ENCODE data around the gene CSF1. TPM values are rescaled to one million over a fixed set of nuclear protein-coding genes. Genes with fewer than 3 reads are reported as not detected.
A peak's percentile ranks its signal among the peaks of the same experiment; 100 is the strongest.

CSF1 gene
- total and polyA plus RNA-seq, 7 donors, result 3.0 to 118 (median 21.8) TPM

DNA sequence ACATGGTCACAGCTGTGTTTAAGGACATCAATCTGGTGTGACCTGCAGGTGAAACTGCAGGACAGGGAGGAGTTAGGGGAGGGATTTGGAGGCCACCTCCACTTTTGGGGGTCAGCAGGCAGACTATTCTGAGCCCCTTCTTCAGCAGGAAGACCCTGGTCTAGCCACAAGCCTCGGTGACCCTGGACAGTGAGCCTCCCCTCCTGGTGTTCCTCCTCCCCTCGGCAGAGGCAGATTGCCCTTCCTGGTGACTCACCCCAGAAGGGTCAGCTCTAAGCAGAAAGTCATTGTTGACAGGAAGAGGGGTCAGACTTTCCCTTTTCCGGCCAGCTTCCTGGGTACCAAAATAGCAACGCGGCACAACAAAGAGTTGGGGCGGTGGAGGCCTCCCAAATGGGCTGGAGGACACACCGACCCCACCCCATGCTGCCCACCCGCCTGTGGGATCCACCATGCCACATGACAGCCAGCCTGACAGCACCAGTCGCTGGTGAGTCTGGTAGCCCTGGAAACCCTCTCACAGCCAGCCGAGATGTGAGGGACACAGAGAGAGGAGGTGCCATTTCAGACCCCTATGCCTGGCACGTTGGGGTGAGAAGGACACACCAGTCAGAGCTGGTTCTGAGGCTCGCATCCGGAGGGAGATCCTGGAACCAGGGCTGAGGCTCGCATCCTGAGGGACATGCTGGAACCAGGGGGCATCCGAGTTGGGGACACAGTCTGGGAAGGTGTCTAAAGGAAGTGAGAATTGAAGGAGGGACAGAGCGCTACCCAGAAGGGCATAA is 14.7 kb upstream of the CSF1 start:
- Histone ChIP-seq H3K4me1 (peaks cover 0 to 15% (median 3%) of the 10 kb centered on the region in 4 donors), H3K9me3 (no peaks in the 10 kb centered on the region), H3K4me3 (no peak overlapping the region), H3K27ac (peak overlapping the region in 1 of 4 donors; percentile 32), H3K36me3 (no peaks in the 10 kb centered on the region), H3K27me3 (no peaks in the 10 kb centered on the region)
- DNase-seq, result no peak
- 62 to 78% methylated on average over 16 of the region's 16 CpGs for WGBS, 2 donors
- intact Hi-C loops (cut with DNase I), result no loop called here
- TF ChIP-seq POLR2A (IDR thresholded peaks at IDR 0.05), result no peak
- peak in 1 of 4 donors; percentile 25 for TF ChIP-seq POLR2AphosphoS5 (IDR thresholded peaks at IDR 0.05)

DNA sequence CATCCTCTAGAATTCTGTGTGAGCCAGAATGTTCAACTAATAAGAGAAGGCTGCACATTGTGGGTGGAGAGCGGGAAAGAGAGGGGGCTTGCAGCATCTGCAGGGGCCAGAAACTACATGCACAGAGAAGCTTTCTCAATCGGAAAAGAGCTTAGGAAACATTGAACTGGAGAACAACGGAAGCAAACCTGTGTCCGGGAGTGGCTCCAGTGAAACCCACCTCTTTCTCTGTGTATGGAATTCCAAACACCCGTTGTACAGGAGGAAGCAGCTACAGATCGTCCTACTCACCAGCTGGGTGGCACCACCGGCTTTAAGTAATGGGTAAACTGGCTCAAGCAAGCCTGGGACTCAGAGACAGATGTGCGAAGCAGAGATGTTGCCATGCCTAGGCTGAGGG is 14.0 kb upstream of the CSF1 start:
- Histone ChIP-seq H3K4me3 (no peak overlapping the region), H3K27ac (peak overlapping the region in 1 of 4 donors; percentile 32)

DNA sequence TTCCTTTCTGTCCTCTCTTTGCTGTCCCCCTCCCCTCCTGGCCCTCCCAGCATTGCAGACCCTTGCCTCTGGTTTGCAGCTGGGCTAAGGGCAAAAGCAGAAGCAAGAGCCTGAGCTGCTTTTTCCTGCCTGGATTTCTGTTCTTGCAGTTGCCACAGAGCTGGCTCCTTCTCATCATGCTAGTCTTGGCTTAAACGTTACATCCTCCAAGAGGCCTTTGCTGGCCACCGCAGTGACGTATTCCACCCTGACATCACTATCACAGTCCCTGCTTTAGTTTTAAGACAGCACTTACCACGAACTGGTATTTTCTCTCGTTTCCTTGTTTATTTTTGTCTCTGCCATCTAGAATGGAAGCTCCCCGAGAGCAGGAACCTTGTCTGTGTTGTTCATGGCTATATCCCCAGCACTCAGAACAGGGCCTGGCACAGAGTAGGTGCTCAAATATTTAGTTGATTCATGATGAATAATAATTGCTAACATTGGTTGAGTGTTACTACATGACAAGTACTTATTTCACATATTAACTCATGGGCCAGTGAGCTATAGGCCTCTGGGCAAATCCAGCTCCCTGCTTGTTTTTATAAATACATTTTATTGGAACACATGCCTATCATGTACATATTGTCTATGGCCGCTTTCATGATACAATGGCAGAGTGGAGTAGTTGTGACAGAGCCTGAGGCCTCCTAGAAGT is 13.2 kb upstream of the CSF1 start:
- H3K4me1 ChIP-seq, result peaks cover 0 to 10% (median 3%) of the 10 kb centered on the region in 4 donors
- DNase-seq, result no peak
- no peaks in the 10 kb centered on the region for H3K27me3 ChIP-seq
- H3K9me3 ChIP-seq, result no peaks in the 10 kb centered on the region
- TF ChIP-seq, protein P1, sequence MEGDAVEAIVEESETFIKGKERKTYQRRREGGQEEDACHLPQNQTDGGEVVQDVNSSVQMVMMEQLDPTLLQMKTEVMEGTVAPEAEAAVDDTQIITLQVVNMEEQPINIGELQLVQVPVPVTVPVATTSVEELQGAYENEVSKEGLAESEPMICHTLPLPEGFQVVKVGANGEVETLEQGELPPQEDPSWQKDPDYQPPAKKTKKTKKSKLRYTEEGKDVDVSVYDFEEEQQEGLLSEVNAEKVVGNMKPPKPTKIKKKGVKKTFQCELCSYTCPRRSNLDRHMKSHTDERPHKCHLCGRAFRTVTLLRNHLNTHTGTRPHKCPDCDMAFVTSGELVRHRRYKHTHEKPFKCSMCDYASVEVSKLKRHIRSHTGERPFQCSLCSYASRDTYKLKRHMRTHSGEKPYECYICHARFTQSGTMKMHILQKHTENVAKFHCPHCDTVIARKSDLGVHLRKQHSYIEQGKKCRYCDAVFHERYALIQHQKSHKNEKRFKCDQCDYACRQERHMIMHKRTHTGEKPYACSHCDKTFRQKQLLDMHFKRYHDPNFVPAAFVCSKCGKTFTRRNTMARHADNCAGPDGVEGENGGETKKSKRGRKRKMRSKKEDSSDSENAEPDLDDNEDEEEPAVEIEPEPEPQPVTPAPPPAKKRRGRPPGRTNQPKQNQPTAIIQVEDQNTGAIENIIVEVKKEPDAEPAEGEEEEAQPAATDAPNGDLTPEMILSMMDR (IDR thresholded peaks at IDR 0.05), result no peak
- TF ChIP-seq POLR2AphosphoS5 (IDR thresholded peaks at IDR 0.05) (no peak), POLR2A (IDR thresholded peaks at IDR 0.05) (no peak), EP300 (IDR thresholded peaks at IDR 0.05) (no peak)
- H3K36me3 ChIP-seq, result no peaks in the 10 kb centered on the region
- WGBS, 2 donors, result 80 to 86% methylated on average over 7 of the region's 7 CpGs
- no peak overlapping the region for H3K4me3 ChIP-seq
- no peak overlapping the region for H3K27ac ChIP-seq
- intact Hi-C loops (cut with DNase I), result no loop called here

More for the DNA sequence above, 14.0 kb upstream of the CSF1 start:
- Histone ChIP-seq H3K4me1 (peaks cover 0 to 15% (median 3%) of the 10 kb centered on the region in 4 donors), H3K9me3 (no peaks in the 10 kb centered on the region), H3K27me3 (no peaks in the 10 kb centered on the region), H3K36me3 (no peaks in the 10 kb centered on the region)
- WGBS, 2 donors, result 83 to 88% methylated on average over 8 of the region's 8 CpGs
- TF ChIP-seq POLR2AphosphoS5 (IDR thresholded peaks at IDR 0.05) (no peak), POLR2A (IDR thresholded peaks at IDR 0.05) (no peak), EP300 (IDR thresholded peaks at IDR 0.05) (no peak)
- TF ChIP-seq, protein P1 (IDR thresholded peaks at IDR 0.05), result no peak
- no peak for DNase-seq
- intact Hi-C loops (cut with DNase I), result no loop called here

DNA sequence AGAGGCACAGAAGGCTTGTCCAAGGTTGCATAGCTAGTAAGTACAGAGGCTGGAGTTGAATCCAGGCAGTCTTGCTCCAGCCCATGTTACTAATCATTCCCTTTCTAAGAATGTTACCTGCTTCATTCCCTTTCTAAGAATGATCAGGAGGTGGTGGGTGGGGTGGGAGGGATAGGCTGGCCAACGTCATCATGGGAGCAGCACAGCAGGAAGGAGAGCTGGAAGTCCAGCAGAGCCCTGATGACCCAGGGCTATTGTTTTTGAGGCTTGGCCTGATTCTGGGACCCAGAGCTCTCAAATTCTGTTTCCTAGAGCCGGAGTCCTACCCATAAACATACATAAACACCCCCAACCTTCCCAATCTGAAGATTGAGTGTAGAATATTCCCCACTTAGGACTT is 11.8 kb upstream of the CSF1 start:
- no peaks in the 10 kb centered on the region for H3K36me3 ChIP-seq
- TF ChIP-seq POLR2A (IDR thresholded peaks at IDR 0.05) (no peak), EP300 (IDR thresholded peaks at IDR 0.05) (no peak), POLR2AphosphoS5 (IDR thresholded peaks at IDR 0.05) (no peak)
- TF ChIP-seq, protein P1 (IDR thresholded peaks at IDR 0.05), result no peak
- peaks cover 0 to 4% (median 0%) of the 10 kb centered on the region in 4 donors for H3K4me1 ChIP-seq
- no peak overlapping the region for H3K27ac ChIP-seq
- H3K4me3 ChIP-seq, result no peak overlapping the region
- H3K9me3 ChIP-seq, result no peaks in the 10 kb centered on the region
- DNase-seq, result no peak
- H3K27me3 ChIP-seq, result no peaks in the 10 kb centered on the region
- WGBS, 2 donors, result 87% methylated on average over 2 of the region's 2 CpGs
- intact Hi-C loops (cut with DNase I), result no loop called here

DNA sequence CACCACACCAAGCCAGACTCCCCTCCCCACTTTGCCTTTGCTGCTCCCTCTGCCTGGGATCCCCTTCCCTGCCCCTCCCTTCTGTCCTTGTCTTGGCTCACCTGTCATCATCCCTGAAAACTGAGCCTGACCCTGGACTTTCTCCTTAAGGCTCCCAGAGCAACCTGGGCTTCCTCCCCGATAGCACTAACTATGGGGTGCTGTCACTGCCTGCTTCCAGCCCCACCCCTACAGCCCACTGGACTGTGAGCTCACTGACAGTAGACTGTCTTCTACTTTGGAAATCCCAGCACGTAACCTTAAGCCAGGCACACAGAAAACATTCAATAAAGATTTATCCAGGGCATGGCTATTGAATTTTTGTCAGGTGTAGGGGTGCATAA is 9.5 kb upstream of the CSF1 start:
- Histone ChIP-seq H3K27me3 (no peaks in the 10 kb centered on the region), H3K4me1 (peaks cover 0 to 4% (median 0%) of the 10 kb centered on the region in 4 donors), H3K36me3 (no peaks in the 10 kb centered on the region), H3K9me3 (no peaks in the 10 kb centered on the region), H3K4me3 (no peak overlapping the region), H3K27ac (no peak overlapping the region)
- TF ChIP-seq, protein P1 (IDR thresholded peaks at IDR 0.05), result no peak
- no peak for TF ChIP-seq POLR2A (IDR thresholded peaks at IDR 0.05)
- TF ChIP-seq EP300 (IDR thresholded peaks at IDR 0.05), result no peak
- TF ChIP-seq POLR2AphosphoS5 (IDR thresholded peaks at IDR 0.05), result no peak
- WGBS, 2 donors, result 91 to 93% methylated on average over 2 of the region's 2 CpGs
- DNase-seq, result no peak
- intact Hi-C loops (cut with DNase I), result no loop called here
